HG03575 (cell line): Measurements from ENCODE around the gene AKAP13.

Experiments used
- ATAC-seq: cut with Tn5 transposase; IDR thresholded peaks from one replicate; pipeline ENCODE4 v1.9.1; 2021; ENCODE audit not compliant: unreplicated experiment, insufficient number of reproducible peaks, low FRiP score; ENCODE audit errors: extremely low read depth

Gene AKAP13

GRCh38 chr15:85620690-85621049 lies 240.3 kb downstream of the AKAP13 start:
- no peak for ATAC-seq

GRCh38 chr15:85621094-85621493 lies 240.7 kb downstream of the AKAP13 start:
- ATAC-seq = no peak

- ATAC-seq = no peak
These were observed 241.9 kb downstream of the AKAP13 start for GRCh38 chr15:85622221-85622831.

GRCh38 chr15:85623315-85624049 lies 243.1 kb downstream of the AKAP13 start:
- ATAC-seq = no peak

- no peak for ATAC-seq
These were observed 243.9 kb downstream of the AKAP13 start for GRCh38 chr15:85624291-85624801.

- ATAC-seq = no peak
These were observed 244.9 kb downstream of the AKAP13 start for GRCh38 chr15:85625166-85625830.

GRCh38 chr15:85625856-85626255 lies 245.5 kb downstream of the AKAP13 start:
- ATAC-seq = peak; percentile 38

GRCh38 chr15:85627213-85627935 lies 247.0 kb downstream of the AKAP13 start:
- ATAC-seq = no peak

- ATAC-seq = no peak
These were observed 249.9 kb downstream of the AKAP13 start for GRCh38 chr15:85630311-85630710.

GRCh38 chr15:85631018-85631417 lies 250.6 kb downstream of the AKAP13 start:
- ATAC-seq = no peak

- no peak for ATAC-seq
These were observed 251.6 kb downstream of the AKAP13 start for GRCh38 chr15:85632014-85632413.

- no peak for ATAC-seq
These were observed 253.5 kb downstream of the AKAP13 start for GRCh38 chr15:85633859-85634258.

GRCh38 chr15:85636351-85636750 lies 255.9 kb downstream of the AKAP13 start:
- no peak for ATAC-seq

GRCh38 chr15:85639752-85640381 lies 259.5 kb downstream of the AKAP13 start:
- peak; percentile 60 for ATAC-seq

- no peak for ATAC-seq
These were observed 261.8 kb downstream of the AKAP13 start for GRCh38 chr15:85642065-85642692.

- ATAC-seq = no peak
These were observed 262.3 kb downstream of the AKAP13 start for GRCh38 chr15:85642693-85643066.

GRCh38 chr15:85646538-85647091 lies 266.2 kb downstream of the AKAP13 start:
- no peak for ATAC-seq

- ATAC-seq = no peak
These were observed 269.0 kb downstream of the AKAP13 start for GRCh38 chr15:85649372-85649771.
